Panc1 (cell line): ENCODE results near the gene LYRM1. TPM values are rescaled to one million over a fixed set of nuclear protein-coding genes. Genes with fewer than 3 reads are reported as not detected.

Source experiments
- ATAC-seq: fragments of 200-7000 bp; cut with Tn5 transposase; 2 replicates; pipeline ENCODE4 v1.9.1; 2020; ENCODE audit warnings: mild to moderate bottlenecking, moderate library complexity
- BruUV-seq: library from RNA; stranded (reverse); fragments of 400-500 nt; replicated peaks from 2 replicates; lab custom pipeline; 2021; lab: Mats Ljungman, UMichigan
- CTCF ChIA-PET: fragments of 300-600 bp; sonication (Branson Sonifier 250); formaldehyde crosslinking; loops from one replicate; lab custom pipeline; 2022; ENCODE audit warnings: antibody characterized with exemption; lab: Charles Lee
- POLR2A ChIA-PET: fragments of 300-600 bp; sonication (Branson Sonifier 250); formaldehyde crosslinking; loops from one replicate; lab custom pipeline; 2022; ENCODE audit warnings: antibody characterized with exemption; lab: Charles Lee
- DNase-seq: peaks from one replicate; pipeline ENCODE4 v3.0.0-alpha.2; 2010; ENCODE audit warnings: low read depth, low spot score
- H3K27ac ChIP-seq: 2 replicates; pipeline ENCODE4 v1.5.1; 2011; ENCODE audit warnings: mild to moderate bottlenecking, low read length, inconsistent platforms
- H3K27me3 ChIP-seq: fragments of 200-500 bp; sonication (Bioruptor generic); 2 replicates; pipeline ENCODE4 v1.6.0; 2014; ENCODE audit warnings: low read length, inconsistent platforms; ENCODE audit not compliant: control insufficient read depth, insufficient read depth
- H3K36me3 ChIP-seq: fragments of 200-500 bp; sonication (Bioruptor generic); 2 replicates; pipeline ENCODE4 v1.5.1; 2014; ENCODE audit warnings: inconsistent platforms, mild to moderate bottlenecking, low read length, moderate library complexity; ENCODE audit not compliant: control insufficient read depth, insufficient read depth
- H3K4me1 ChIP-seq: 2 replicates; pipeline ENCODE4 v1.5.1; 2011; ENCODE audit warnings: inconsistent platforms, mild to moderate bottlenecking, low read length, moderate library complexity; ENCODE audit not compliant: control insufficient read depth, insufficient read depth
- H3K4me3 ChIP-seq, 2 experiments: 2 replicates each; pipeline ENCODE4 v1.5.1; 2011 to 2012; ENCODE audit warnings: low read depth in 2 of 2, low read length in 2 of 2, mild to moderate bottlenecking in 2 of 2, inconsistent platforms in 1 of 2, moderate library complexity in 1 of 2
- H3K9me3 ChIP-seq: fragments of 200-500 bp; sonication (Bioruptor generic); 2 replicates; pipeline ENCODE4 v1.5.1; 2014; ENCODE audit warnings: low read depth, mild to moderate bottlenecking, inconsistent platforms, low read length, moderate library complexity; ENCODE audit not compliant: control insufficient read depth, insufficient read depth
- POLR2AphosphoS5 ChIP-seq: IDR thresholded peaks from 2 replicates; pipeline ENCODE4 v1.6.1; 2012; ENCODE audit warnings: mild to moderate bottlenecking, low read depth, low read length, moderate library complexity
- SIN3A ChIP-seq: IDR thresholded peaks from 2 replicates; pipeline ENCODE4 v1.6.1; 2012; ENCODE audit warnings: low read depth, mild to moderate bottlenecking, low read length, moderate library complexity, borderline replicate concordance; ENCODE audit not compliant: insufficient read depth
- TCF7L2 ChIP-seq: IDR thresholded peaks from 2 replicates; pipeline ENCODE4 v1.6.1; 2011; ENCODE audit warnings: mild to moderate bottlenecking, low read depth, low read length, inconsistent platforms
- in situ Hi-C: cut with HindIII; loops from 2 replicates; pipeline ENCODE4 v1.10.0; 2016; ENCODE audit warnings: low sequenced_read_pairs, low pct_unique_long_range_greater_than_20kb
- intact Hi-C: fragments of 100-400 bp; cut with micrococcal nuclease; formaldehyde crosslinking; loops from one replicate; pipeline ENCODE4 v1.10.0; 2022; ENCODE audit not compliant: unreplicated experiment
- total RNA-seq: library from RNA; stranded (reverse); gene quantifications from one replicate; pipeline ENCODE4 v1.2.1, GENCODE V29; 2021; ENCODE audit not compliant: unreplicated experiment
- TF ChIP-seq, protein P1 (sequence below), 2 experiments: IDR thresholded peaks; 2 replicates each; pipeline ENCODE4 v1.6.1; 2011 to 2012; ENCODE audit warnings: low read depth in 2 of 2, control low read depth in 1 of 2, low read length in 1 of 2, mild to moderate bottlenecking in 1 of 2, moderate library complexity in 1 of 2; ENCODE audit not compliant: insufficient read depth in 1 of 2
- TF ChIP-seq, protein P2 (sequence below): fragments of 450-650 bp; IDR thresholded peaks from 2 replicates; pipeline ENCODE4 v1.5.1; 2017; ENCODE audit warnings: mild to moderate bottlenecking

LYRM1 gene
- total RNA-seq, 1 experiment from 2014 or later, result 30.7 TPM

DNA sequence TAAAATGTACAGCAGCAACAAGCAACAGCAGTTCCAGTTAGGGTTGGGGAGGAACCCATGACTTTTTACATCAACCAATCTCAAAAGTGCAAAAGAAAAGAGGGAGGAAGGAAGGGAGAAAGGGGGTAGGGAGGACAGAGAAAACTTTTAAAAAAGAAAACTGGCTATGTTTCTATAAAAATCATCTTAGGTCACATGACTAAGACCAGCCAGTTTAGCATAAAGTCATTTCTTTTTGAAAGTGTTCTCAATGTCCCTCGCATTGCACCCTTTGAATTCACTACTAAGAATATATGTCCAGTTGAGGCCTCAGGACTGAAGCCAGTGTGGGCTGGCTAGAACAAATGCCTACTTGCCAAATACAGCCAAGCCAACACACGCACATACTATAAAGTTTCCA is 29.3 kb upstream of the LYRM1 start:
- Histone ChIP-seq H3K4me1 (peaks cover 20% of the 10 kb centered on the region), H3K4me3 (no peak overlapping the region), H3K9me3 (no peaks in the 10 kb centered on the region), H3K36me3 (no peaks in the 10 kb centered on the region), H3K27ac (no peak overlapping the region), H3K27me3 (no peaks in the 10 kb centered on the region)
- in situ Hi-C loops (no loop called here), intact Hi-C loops (no loop called here)
- no peak for DNase-seq
- ChIA-PET POLR2A (interaction anchor here (0.6 kb wide), 1 partner anchor 11 kb away, joined by 10 read pairs; no protein-coding TSS in a partner anchor), CTCF (no interaction called here)
- no TSS peak for BruUV-seq
- TF ChIP-seq POLR2AphosphoS5 (no peak), TCF7L2 (no peak), SIN3A (no peak)
- TF ChIP-seq, protein P1, sequence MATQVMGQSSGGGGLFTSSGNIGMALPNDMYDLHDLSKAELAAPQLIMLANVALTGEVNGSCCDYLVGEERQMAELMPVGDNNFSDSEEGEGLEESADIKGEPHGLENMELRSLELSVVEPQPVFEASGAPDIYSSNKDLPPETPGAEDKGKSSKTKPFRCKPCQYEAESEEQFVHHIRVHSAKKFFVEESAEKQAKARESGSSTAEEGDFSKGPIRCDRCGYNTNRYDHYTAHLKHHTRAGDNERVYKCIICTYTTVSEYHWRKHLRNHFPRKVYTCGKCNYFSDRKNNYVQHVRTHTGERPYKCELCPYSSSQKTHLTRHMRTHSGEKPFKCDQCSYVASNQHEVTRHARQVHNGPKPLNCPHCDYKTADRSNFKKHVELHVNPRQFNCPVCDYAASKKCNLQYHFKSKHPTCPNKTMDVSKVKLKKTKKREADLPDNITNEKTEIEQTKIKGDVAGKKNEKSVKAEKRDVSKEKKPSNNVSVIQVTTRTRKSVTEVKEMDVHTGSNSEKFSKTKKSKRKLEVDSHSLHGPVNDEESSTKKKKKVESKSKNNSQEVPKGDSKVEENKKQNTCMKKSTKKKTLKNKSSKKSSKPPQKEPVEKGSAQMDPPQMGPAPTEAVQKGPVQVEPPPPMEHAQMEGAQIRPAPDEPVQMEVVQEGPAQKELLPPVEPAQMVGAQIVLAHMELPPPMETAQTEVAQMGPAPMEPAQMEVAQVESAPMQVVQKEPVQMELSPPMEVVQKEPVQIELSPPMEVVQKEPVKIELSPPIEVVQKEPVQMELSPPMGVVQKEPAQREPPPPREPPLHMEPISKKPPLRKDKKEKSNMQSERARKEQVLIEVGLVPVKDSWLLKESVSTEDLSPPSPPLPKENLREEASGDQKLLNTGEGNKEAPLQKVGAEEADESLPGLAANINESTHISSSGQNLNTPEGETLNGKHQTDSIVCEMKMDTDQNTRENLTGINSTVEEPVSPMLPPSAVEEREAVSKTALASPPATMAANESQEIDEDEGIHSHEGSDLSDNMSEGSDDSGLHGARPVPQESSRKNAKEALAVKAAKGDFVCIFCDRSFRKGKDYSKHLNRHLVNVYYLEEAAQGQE (IDR thresholded peaks at IDR 0.05; ENCODE audit: insufficient read depth in 1 of 2, low read depth in 2 of 2, low read length in 1 of 2), result no peak
- TF ChIP-seq, protein P2, sequence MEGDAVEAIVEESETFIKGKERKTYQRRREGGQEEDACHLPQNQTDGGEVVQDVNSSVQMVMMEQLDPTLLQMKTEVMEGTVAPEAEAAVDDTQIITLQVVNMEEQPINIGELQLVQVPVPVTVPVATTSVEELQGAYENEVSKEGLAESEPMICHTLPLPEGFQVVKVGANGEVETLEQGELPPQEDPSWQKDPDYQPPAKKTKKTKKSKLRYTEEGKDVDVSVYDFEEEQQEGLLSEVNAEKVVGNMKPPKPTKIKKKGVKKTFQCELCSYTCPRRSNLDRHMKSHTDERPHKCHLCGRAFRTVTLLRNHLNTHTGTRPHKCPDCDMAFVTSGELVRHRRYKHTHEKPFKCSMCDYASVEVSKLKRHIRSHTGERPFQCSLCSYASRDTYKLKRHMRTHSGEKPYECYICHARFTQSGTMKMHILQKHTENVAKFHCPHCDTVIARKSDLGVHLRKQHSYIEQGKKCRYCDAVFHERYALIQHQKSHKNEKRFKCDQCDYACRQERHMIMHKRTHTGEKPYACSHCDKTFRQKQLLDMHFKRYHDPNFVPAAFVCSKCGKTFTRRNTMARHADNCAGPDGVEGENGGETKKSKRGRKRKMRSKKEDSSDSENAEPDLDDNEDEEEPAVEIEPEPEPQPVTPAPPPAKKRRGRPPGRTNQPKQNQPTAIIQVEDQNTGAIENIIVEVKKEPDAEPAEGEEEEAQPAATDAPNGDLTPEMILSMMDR, result no peak
- no peak for ATAC-seq

DNA sequence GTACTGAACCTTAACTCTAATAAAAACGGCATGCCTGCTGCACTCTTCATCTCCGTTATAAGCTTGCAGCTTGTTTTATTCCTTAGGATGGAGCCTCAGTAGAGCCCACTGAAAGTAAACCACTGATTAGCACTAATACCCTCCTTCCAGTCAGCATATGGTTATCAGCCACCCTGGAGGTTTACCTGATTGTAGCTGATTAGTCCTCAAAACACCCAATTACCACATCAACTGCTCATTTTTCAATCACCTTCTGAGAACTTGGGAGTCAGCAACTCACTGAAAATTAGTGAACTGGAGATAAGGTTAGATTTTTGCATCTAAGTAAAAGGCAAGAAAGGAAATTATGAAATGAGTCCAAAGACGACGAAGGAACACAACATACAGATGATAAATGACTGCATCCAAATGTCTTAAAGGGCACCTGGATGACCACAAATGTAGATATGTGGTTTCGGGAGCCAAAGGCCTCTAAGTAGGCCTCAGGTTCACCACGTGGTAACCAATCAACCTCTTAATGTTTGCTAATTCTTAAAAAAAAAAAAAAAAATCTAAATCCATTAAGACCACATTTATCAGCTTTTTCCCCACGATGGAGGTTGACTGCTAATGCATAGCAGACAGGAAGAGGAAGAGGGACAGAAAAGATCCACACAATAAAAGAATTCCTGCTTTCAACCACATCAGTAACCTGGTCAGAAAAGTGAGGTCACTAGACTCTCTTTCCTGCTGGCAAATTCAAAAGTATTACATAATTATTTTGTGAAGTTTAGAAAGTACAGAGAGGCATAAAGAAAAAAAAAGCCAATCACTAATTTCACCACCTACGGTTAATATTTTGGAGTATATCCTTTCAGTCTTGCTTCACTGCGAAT is 28.4 kb upstream of the LYRM1 start:
- in situ Hi-C loops (no loop called here), intact Hi-C loops (no loop called here)
- DNase-seq, result no peak
- Histone ChIP-seq H3K36me3 (no peaks in the 10 kb centered on the region), H3K4me1 (peaks cover 14% of the 10 kb centered on the region; the same call in 1 of the 2 replicates), H3K9me3 (no peaks in the 10 kb centered on the region), H3K4me3 (no peak overlapping the region), H3K27ac (no peak overlapping the region), H3K27me3 (no peaks in the 10 kb centered on the region)
- TF ChIP-seq POLR2AphosphoS5 (no peak), TCF7L2 (no peak), SIN3A (no peak)
- TF ChIP-seq, protein P2, result no peak
- TF ChIP-seq, protein P1 (IDR thresholded peaks at IDR 0.05; ENCODE audit: insufficient read depth in 1 of 2, low read depth in 2 of 2, low read length in 1 of 2), result no peak
- CTCF ChIA-PET, result no interaction called here
- BruUV-seq, result no TSS peak
- POLR2A ChIA-PET, result no interaction called here
- no peak for ATAC-seq
